ENCODE measurements around the gene KLHL1.

- TF ChIP-seq CTCF (conservative IDR thresholded peaks at IDR 0.05; ENCODE audit: low read depth, low read length) (no peak), SMC3 (IDR thresholded peaks at IDR 0.05; ENCODE audit: low read depth, low read length) (no peak), RFX5 (IDR thresholded peaks at IDR 0.05; ENCODE audit: low read depth, low read length) (no peak), POLR2A (IDR thresholded peaks at IDR 0.05; ENCODE audit: low read depth, low read length) (no peak), CEBPB (IDR thresholded peaks at IDR 0.05; ENCODE audit: low read depth, low read length) (no peak), FOS (IDR thresholded peaks at IDR 0.05; ENCODE audit: low read depth, low read length) (no peak), BHLHE40 (IDR thresholded peaks at IDR 0.05; ENCODE audit: low read depth, low read length) (no peak)
- TF ChIP-seq, protein P1, sequence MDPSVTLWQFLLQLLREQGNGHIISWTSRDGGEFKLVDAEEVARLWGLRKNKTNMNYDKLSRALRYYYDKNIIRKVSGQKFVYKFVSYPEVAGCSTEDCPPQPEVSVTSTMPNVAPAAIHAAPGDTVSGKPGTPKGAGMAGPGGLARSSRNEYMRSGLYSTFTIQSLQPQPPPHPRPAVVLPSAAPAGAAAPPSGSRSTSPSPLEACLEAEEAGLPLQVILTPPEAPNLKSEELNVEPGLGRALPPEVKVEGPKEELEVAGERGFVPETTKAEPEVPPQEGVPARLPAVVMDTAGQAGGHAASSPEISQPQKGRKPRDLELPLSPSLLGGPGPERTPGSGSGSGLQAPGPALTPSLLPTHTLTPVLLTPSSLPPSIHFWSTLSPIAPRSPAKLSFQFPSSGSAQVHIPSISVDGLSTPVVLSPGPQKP (IDR thresholded peaks at IDR 0.05; ENCODE audit: borderline replicate concordance, low read depth, low read length) = no peak
Observed at GRCh38 chr13:69879936-69880335, 228.3 kb downstream of the KLHL1 start.
